H9 (cell line): ENCODE data around the gene BPIFB6. TPM values are rescaled to one million over a fixed set of nuclear protein-coding genes. Genes with fewer than 3 reads are reported as not detected.

Experiments used
- DNase-seq: peaks from one replicate; pipeline ENCODE4 v3.0.0-alpha.2; 2017
- H2AFZ ChIP-seq: one replicate; pipeline ENCODE4 v1.6.1; 2013; ENCODE audit warnings: mild to moderate bottlenecking, low read length, control low read depth, moderate library complexity
- H2AK5ac ChIP-seq: 2 replicates; pipeline ENCODE4 v1.6.1; 2013; ENCODE audit warnings: low read length, control low read depth, mixed read lengths; ENCODE audit not compliant: insufficient read length
- H2BK120ac ChIP-seq: one replicate; pipeline ENCODE4 v1.6.1; 2013; ENCODE audit warnings: low read depth, mild to moderate bottlenecking, low read length, control low read depth, inconsistent platforms; ENCODE audit not compliant: poor library complexity, severe bottlenecking
- H2BK12ac ChIP-seq: 2 replicates; pipeline ENCODE4 v1.6.1; 2013; ENCODE audit warnings: low read length, control low read depth, mixed read lengths, low read depth; ENCODE audit not compliant: insufficient read length
- H2BK15ac ChIP-seq: 2 replicates; pipeline ENCODE4 v1.6.1; 2013; ENCODE audit warnings: low read depth, low read length, control low read depth
- H2BK20ac ChIP-seq: one replicate; pipeline ENCODE4 v1.6.1; 2013; ENCODE audit warnings: low read depth, mild to moderate bottlenecking, low read length, control low read depth, inconsistent platforms; ENCODE audit not compliant: poor library complexity, severe bottlenecking
- H2BK5ac ChIP-seq: 2 replicates; pipeline ENCODE4 v1.6.1; 2013; ENCODE audit warnings: low read length, control low read depth, mixed read lengths; ENCODE audit not compliant: insufficient read length
- H3K14ac ChIP-seq: 2 replicates; pipeline ENCODE4 v1.6.1; 2013; ENCODE audit warnings: low read length, control low read depth; ENCODE audit not compliant: insufficient read depth
- H3K18ac ChIP-seq: 2 replicates; pipeline ENCODE4 v1.6.1; 2013; ENCODE audit warnings: low read depth, mild to moderate bottlenecking, mixed read lengths, low read length, control low read depth; ENCODE audit not compliant: insufficient read length
- H3K23ac ChIP-seq: 2 replicates; pipeline ENCODE4 v1.6.1; 2013; ENCODE audit warnings: low read length, control low read depth, mixed read lengths, low read depth; ENCODE audit not compliant: insufficient read length
- H3K23me2 ChIP-seq: 2 replicates; pipeline ENCODE4 v1.6.1; 2013; ENCODE audit warnings: low read depth, mild to moderate bottlenecking, mixed read lengths, low read length, control low read depth; ENCODE audit not compliant: insufficient read length, poor library complexity, severe bottlenecking
- H3K27ac ChIP-seq: 2 replicates; pipeline ENCODE4 v1.5.1; 2013; ENCODE audit warnings: low read length, control low read depth, mixed read lengths, low read depth; ENCODE audit not compliant: insufficient read length
- H3K27me3 ChIP-seq: 2 replicates; pipeline ENCODE4 v1.6.1; 2013; ENCODE audit warnings: low read length, control low read depth, inconsistent platforms; ENCODE audit not compliant: insufficient read depth
- H3K4ac ChIP-seq: 2 replicates; pipeline ENCODE4 v1.6.1; 2013; ENCODE audit warnings: low read depth, mild to moderate bottlenecking, control low read depth, inconsistent platforms, low read length, moderate library complexity
- H3K4me1 ChIP-seq: 2 replicates; pipeline ENCODE4 v1.6.1; 2013; ENCODE audit warnings: low read length, control low read depth, inconsistent platforms; ENCODE audit not compliant: insufficient read depth
- H3K4me2 ChIP-seq: 2 replicates; pipeline ENCODE4 v1.6.1; 2013; ENCODE audit warnings: low read length, control low read depth, mixed read lengths; ENCODE audit not compliant: insufficient read length, insufficient read depth
- H3K56ac ChIP-seq: 2 replicates; pipeline ENCODE4 v1.6.1; 2013; ENCODE audit warnings: low read depth, mild to moderate bottlenecking, mixed read lengths, low read length, control low read depth; ENCODE audit not compliant: insufficient read length
- H3K79me1 ChIP-seq: 2 replicates; pipeline ENCODE4 v1.6.1; 2013; ENCODE audit warnings: low read depth, mild to moderate bottlenecking, moderate library complexity, low read length, control low read depth, inconsistent platforms; ENCODE audit not compliant: insufficient read depth, poor library complexity, severe bottlenecking
- H3K79me2 ChIP-seq: 2 replicates; pipeline ENCODE4 v1.6.1; 2013; ENCODE audit warnings: low read length, control low read depth, inconsistent platforms; ENCODE audit not compliant: insufficient read depth
- H3K9ac ChIP-seq: 2 replicates; pipeline ENCODE4 v1.6.1; 2013; ENCODE audit warnings: low read length, control low read depth, mixed read lengths; ENCODE audit not compliant: insufficient read length; ENCODE audit errors: extremely low read depth
- H3K9me3 ChIP-seq: one replicate; pipeline ENCODE4 v1.6.1; 2013; ENCODE audit warnings: low read depth, low read length, inconsistent platforms; ENCODE audit not compliant: control insufficient read depth
- H3T11ph ChIP-seq: one replicate; pipeline ENCODE4 v1.6.1; 2013; ENCODE audit warnings: mild to moderate bottlenecking, low read length, control low read depth, inconsistent platforms
- H4K20me1 ChIP-seq: one replicate; pipeline ENCODE4 v1.6.1; 2013; ENCODE audit not compliant: control insufficient read depth, insufficient read length, insufficient read depth
- H4K5ac ChIP-seq: 2 replicates; pipeline ENCODE4 v1.6.1; 2013; ENCODE audit warnings: low read depth, mild to moderate bottlenecking, mixed read lengths, low read length, control low read depth; ENCODE audit not compliant: insufficient read length
- H4K8ac ChIP-seq: replicated peaks from 2 replicates; pipeline ENCODE4 v1.6.1; 2013; ENCODE audit warnings: low read length, control low read depth, mixed read lengths, low read depth; ENCODE audit not compliant: insufficient read length
- H4K91ac ChIP-seq: 2 replicates; pipeline ENCODE4 v1.6.1; 2013; ENCODE audit warnings: low read depth, mild to moderate bottlenecking, moderate library complexity, mixed read lengths, low read length, control low read depth; ENCODE audit not compliant: insufficient read length
- H3K27ac Mint-ChIP-seq, 3 experiments: 2 replicates in 2 of 3; 3 replicates in 1 of 3; pipeline ENCODE4 v1.8.0; 2020 to 2021; ENCODE audit warnings: mixed read lengths in 3 of 3, mild to moderate bottlenecking in 1 of 3, moderate library complexity in 1 of 3
- H3K27me3 Mint-ChIP-seq: 2 replicates; pipeline ENCODE4 v1.8.0; 2021; ENCODE audit warnings: low read depth, mild to moderate bottlenecking, moderate library complexity, mixed read lengths
- H3K36me3 Mint-ChIP-seq, 3 experiments: 2 replicates in 2 of 3; 3 replicates in 1 of 3; pipeline ENCODE4 v1.8.0; 2020 to 2021; ENCODE audit warnings: low read depth in 3 of 3, mixed read lengths in 3 of 3; ENCODE audit not compliant: insufficient read depth in 1 of 3
- H3K4me1 Mint-ChIP-seq, 2 experiments: 2 replicates each; pipeline ENCODE4 v1.8.0; 2020; ENCODE audit warnings: mixed read lengths in 2 of 2
- H3K4me3 Mint-ChIP-seq, 2 experiments: 2 replicates in 1 of 2; 3 replicates in 1 of 2; pipeline ENCODE4 v1.8.0; 2020 to 2021; ENCODE audit warnings: mild to moderate bottlenecking in 2 of 2, mixed read lengths in 2 of 2, moderate library complexity in 1 of 2
- H3K9me3 Mint-ChIP-seq, 2 experiments: 2 replicates in 1 of 2; 3 replicates in 1 of 2; pipeline ENCODE4 v1.8.0; 2020; ENCODE audit warnings: mild to moderate bottlenecking in 2 of 2, mixed read lengths in 2 of 2, moderate library complexity in 1 of 2
- WGBS: extraction: QIAGEN DNeasy Blood & Tissue Kit; methylation state at CpG from one replicate; pipeline ENCODE4 v1.1.7; 2013; ENCODE audit warnings: missing lambda C conversion rate, low lambda C conversion rate, mixed read lengths; ENCODE audit not compliant: insufficient read length; ENCODE audit errors: extremely low coverage; 5-methylcytosine and 5-hydroxymethylcytosine counted together
- total RNA-seq: library from RNA; stranded (reverse); gene quantifications from 2 replicates; pipeline ENCODE4 v1.2.1, GENCODE V29; 2021
- TF ChIP-seq, protein P1 (sequence below): fragments of 200-600 bp; sonication (generic); conservative IDR thresholded peaks from 3 replicates; pipeline ENCODE4 v1.8.0; 2021; ENCODE audit warnings: antibody characterized with exemption, mild to moderate bottlenecking

Gene BPIFB6
- total RNA-seq, 1 experiment from 2014 or later, result not detected

DNA sequence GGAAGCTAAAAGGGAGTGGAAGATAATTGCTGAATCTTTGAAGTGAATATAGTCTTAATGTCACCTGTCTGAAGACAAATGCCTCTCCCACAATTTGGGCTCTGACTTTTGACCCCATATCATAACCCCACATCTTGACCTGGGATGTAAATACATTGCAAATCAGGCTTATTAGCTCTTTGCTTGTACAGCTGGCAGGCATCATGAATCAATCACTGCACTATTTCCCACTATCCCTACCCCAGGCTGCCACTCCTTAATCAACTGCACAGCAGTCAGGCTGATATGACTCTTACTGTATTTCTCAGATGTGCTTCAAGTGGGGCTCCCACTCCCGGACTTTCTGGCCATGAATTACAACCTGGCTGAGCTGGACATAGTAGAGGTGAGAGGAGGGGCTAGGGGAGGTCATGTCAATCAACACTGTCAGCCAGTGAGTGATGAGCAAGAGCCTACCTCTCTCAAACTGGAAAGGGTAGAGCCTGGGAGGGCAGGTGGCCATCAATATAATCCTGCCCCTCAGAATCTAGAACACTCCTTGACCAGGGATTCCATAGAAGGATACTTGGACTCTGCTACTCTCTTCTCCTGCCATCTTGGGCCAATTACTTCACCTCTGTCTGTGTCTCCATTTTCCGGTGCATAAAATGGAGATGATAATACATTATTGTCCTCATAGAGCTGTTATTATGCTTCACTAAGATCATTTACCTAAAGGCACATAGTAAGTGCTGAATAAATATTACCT lies 11.7 kb downstream of the BPIFB6 start:
- Mint-ChIP-seq H3K9me3 (peaks cover 14 to 17% of the 10 kb centered on the region in 2 experiments), H3K27me3 (peaks cover 24% of the 10 kb centered on the region), H3K4me3 (no peak overlapping the region), H3K27ac (no peak overlapping the region), H3K36me3 (peaks cover 0 to 9% (median 9%) of the 10 kb centered on the region in 3 experiments; a peak in 4 of 7 replicates), H3K4me1 (no peaks in the 10 kb centered on the region; a peak in 1 of 4 replicates)
- no peak overlapping the region for H3K4me2 ChIP-seq
- DNase-seq, result no peak
- no peak overlapping the region for H2BK20ac ChIP-seq
- no peak overlapping the region for H4K8ac ChIP-seq
- H3K79me1 ChIP-seq, result no peaks in the 10 kb centered on the region
- no peak overlapping the region for H4K5ac ChIP-seq
- H3K27me3 ChIP-seq, result no peaks in the 10 kb centered on the region
- H3K79me2 ChIP-seq, result no peaks in the 10 kb centered on the region
- H3K14ac ChIP-seq, result no peak overlapping the region
- no peak overlapping the region for H3K4ac ChIP-seq
- H3T11ph ChIP-seq, result no peak overlapping the region
- no peak overlapping the region for H3K9ac ChIP-seq
- H3K56ac ChIP-seq, result no peak overlapping the region
- H3K9me3 ChIP-seq, result peaks cover 5% of the 10 kb centered on the region
- no peak overlapping the region for H3K27ac ChIP-seq
- no peak overlapping the region for H2BK12ac ChIP-seq
- H4K91ac ChIP-seq, result no peak overlapping the region
- no peaks in the 10 kb centered on the region for H4K20me1 ChIP-seq
- no peak overlapping the region for H2AK5ac ChIP-seq
- no peak overlapping the region for H2AFZ ChIP-seq
- TF ChIP-seq, protein P1, sequence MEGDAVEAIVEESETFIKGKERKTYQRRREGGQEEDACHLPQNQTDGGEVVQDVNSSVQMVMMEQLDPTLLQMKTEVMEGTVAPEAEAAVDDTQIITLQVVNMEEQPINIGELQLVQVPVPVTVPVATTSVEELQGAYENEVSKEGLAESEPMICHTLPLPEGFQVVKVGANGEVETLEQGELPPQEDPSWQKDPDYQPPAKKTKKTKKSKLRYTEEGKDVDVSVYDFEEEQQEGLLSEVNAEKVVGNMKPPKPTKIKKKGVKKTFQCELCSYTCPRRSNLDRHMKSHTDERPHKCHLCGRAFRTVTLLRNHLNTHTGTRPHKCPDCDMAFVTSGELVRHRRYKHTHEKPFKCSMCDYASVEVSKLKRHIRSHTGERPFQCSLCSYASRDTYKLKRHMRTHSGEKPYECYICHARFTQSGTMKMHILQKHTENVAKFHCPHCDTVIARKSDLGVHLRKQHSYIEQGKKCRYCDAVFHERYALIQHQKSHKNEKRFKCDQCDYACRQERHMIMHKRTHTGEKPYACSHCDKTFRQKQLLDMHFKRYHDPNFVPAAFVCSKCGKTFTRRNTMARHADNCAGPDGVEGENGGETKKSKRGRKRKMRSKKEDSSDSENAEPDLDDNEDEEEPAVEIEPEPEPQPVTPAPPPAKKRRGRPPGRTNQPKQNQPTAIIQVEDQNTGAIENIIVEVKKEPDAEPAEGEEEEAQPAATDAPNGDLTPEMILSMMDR, result no peak
- H2BK5ac ChIP-seq, result no peak overlapping the region
- no peak overlapping the region for H3K18ac ChIP-seq
- H3K4me1 ChIP-seq, result no peaks in the 10 kb centered on the region
- no peak overlapping the region for H2BK120ac ChIP-seq
- H3K23me2 ChIP-seq, result no peaks in the 10 kb centered on the region
- H2BK15ac ChIP-seq, result no peak overlapping the region
- no CpG with 5 or more reads among the region's 2 CpGs for WGBS
- no peak overlapping the region for H3K23ac ChIP-seq
